Panc1 (cell line): Measurements from ENCODE around the gene CYGB. TPM values are rescaled to one million over a fixed set of nuclear protein-coding genes. Genes with fewer than 3 reads are reported as not detected.

Experiments
- ATAC-seq: fragments of 200-7000 bp; cut with Tn5 transposase; 2 replicates; pipeline ENCODE4 v1.9.1; 2020; ENCODE audit warnings: mild to moderate bottlenecking, moderate library complexity
- BruUV-seq: library from RNA; stranded (reverse); fragments of 400-500 nt; replicated peaks from 2 replicates; lab custom pipeline; 2021; lab: Mats Ljungman, UMichigan
- CTCF ChIA-PET: fragments of 300-600 bp; sonication (Branson Sonifier 250); formaldehyde crosslinking; loops from one replicate; lab custom pipeline; 2022; ENCODE audit warnings: antibody characterized with exemption; lab: Charles Lee
- POLR2A ChIA-PET: fragments of 300-600 bp; sonication (Branson Sonifier 250); formaldehyde crosslinking; loops from one replicate; lab custom pipeline; 2022; ENCODE audit warnings: antibody characterized with exemption; lab: Charles Lee
- DNase-seq: peaks from one replicate; pipeline ENCODE4 v3.0.0-alpha.2; 2010; ENCODE audit warnings: low read depth, low spot score
- H3K27ac ChIP-seq: 2 replicates; pipeline ENCODE4 v1.5.1; 2011; ENCODE audit warnings: mild to moderate bottlenecking, low read length, inconsistent platforms
- H3K27me3 ChIP-seq: fragments of 200-500 bp; sonication (Bioruptor generic); 2 replicates; pipeline ENCODE4 v1.6.0; 2014; ENCODE audit warnings: low read length, inconsistent platforms; ENCODE audit not compliant: control insufficient read depth, insufficient read depth
- H3K36me3 ChIP-seq: fragments of 200-500 bp; sonication (Bioruptor generic); 2 replicates; pipeline ENCODE4 v1.5.1; 2014; ENCODE audit warnings: inconsistent platforms, mild to moderate bottlenecking, low read length, moderate library complexity; ENCODE audit not compliant: control insufficient read depth, insufficient read depth
- H3K4me1 ChIP-seq: 2 replicates; pipeline ENCODE4 v1.5.1; 2011; ENCODE audit warnings: inconsistent platforms, mild to moderate bottlenecking, low read length, moderate library complexity; ENCODE audit not compliant: control insufficient read depth, insufficient read depth
- H3K4me3 ChIP-seq, 2 experiments: 2 replicates each; pipeline ENCODE4 v1.5.1; 2011 to 2012; ENCODE audit warnings: low read depth in 2 of 2, low read length in 2 of 2, mild to moderate bottlenecking in 2 of 2, inconsistent platforms in 1 of 2, moderate library complexity in 1 of 2
- H3K9me3 ChIP-seq: fragments of 200-500 bp; sonication (Bioruptor generic); 2 replicates; pipeline ENCODE4 v1.5.1; 2014; ENCODE audit warnings: low read depth, mild to moderate bottlenecking, inconsistent platforms, low read length, moderate library complexity; ENCODE audit not compliant: control insufficient read depth, insufficient read depth
- POLR2AphosphoS5 ChIP-seq: IDR thresholded peaks from 2 replicates; pipeline ENCODE4 v1.6.1; 2012; ENCODE audit warnings: mild to moderate bottlenecking, low read depth, low read length, moderate library complexity
- REST ChIP-seq, 2 experiments: IDR thresholded peaks; 2 replicates each; pipeline ENCODE4 v1.6.1; 2011 to 2012; ENCODE audit warnings: low read depth in 2 of 2, control low read depth in 1 of 2, low read length in 1 of 2, mild to moderate bottlenecking in 1 of 2, moderate library complexity in 1 of 2; ENCODE audit not compliant: insufficient read depth in 1 of 2
- SIN3A ChIP-seq: IDR thresholded peaks from 2 replicates; pipeline ENCODE4 v1.6.1; 2012; ENCODE audit warnings: low read depth, mild to moderate bottlenecking, low read length, moderate library complexity, borderline replicate concordance; ENCODE audit not compliant: insufficient read depth
- TCF7L2 ChIP-seq: IDR thresholded peaks from 2 replicates; pipeline ENCODE4 v1.6.1; 2011; ENCODE audit warnings: mild to moderate bottlenecking, low read depth, low read length, inconsistent platforms
- in situ Hi-C: cut with HindIII; loops from 2 replicates; pipeline ENCODE4 v1.10.0; 2016; ENCODE audit warnings: low sequenced_read_pairs, low pct_unique_long_range_greater_than_20kb
- intact Hi-C: fragments of 100-400 bp; cut with micrococcal nuclease; formaldehyde crosslinking; loops from one replicate; pipeline ENCODE4 v1.10.0; 2022; ENCODE audit not compliant: unreplicated experiment
- total RNA-seq: library from RNA; stranded (reverse); gene quantifications from one replicate; pipeline ENCODE4 v1.2.1, GENCODE V29; 2021; ENCODE audit not compliant: unreplicated experiment
- TF ChIP-seq, protein P1 (sequence below): fragments of 450-650 bp; IDR thresholded peaks from 2 replicates; pipeline ENCODE4 v1.5.1; 2017; ENCODE audit warnings: mild to moderate bottlenecking

The CYGB gene
- total RNA-seq, 1 experiment from 2014 or later, result 6.0 TPM

GRCh38 chr17:76569607-76570279, 32.2 kb upstream of the CYGB start:
- ATAC-seq (peak; percentile 77), DNase-seq (no peak)
- CTCF ChIA-PET, result interaction anchor here (0.6 kb wide), 1 partner anchor 15 kb away, joined by 4 read pairs; no protein-coding TSS in a partner anchor
- in situ Hi-C loops, result no loop called here
- Histone ChIP-seq H3K27me3 (no peaks in the 10 kb centered on the region), H3K36me3 (no peaks in the 10 kb centered on the region; the same call in 1 of the 2 replicates), H3K4me1 (peaks cover 54% of the 10 kb centered on the region), H3K9me3 (no peaks in the 10 kb centered on the region), H3K27ac (peak overlapping the region; percentile 85), H3K4me3 (no peak overlapping the region)
- intact Hi-C loops, result loop anchor here (10.0 kb wide), 1 partner anchor 55 kb away; no protein-coding TSS in a partner anchor
- BruUV-seq, result no TSS peak
- TF ChIP-seq POLR2AphosphoS5 (peak; percentile 28; the same call in 1 of the 2 replicates), TCF7L2 (peak; percentile 78), REST (IDR thresholded peaks at IDR 0.05; ENCODE audit: insufficient read depth in 1 of 2, low read depth in 2 of 2, low read length in 1 of 2) (no peak)
- POLR2A ChIA-PET, result interaction anchor here (0.6 kb wide), 2 partner anchors 13 to 416 kb away, joined by 5 to 6 read pairs; no protein-coding TSS in a partner anchor

- no peaks in the 10 kb centered on the region for H3K27me3 ChIP-seq
- intact Hi-C loops, result loop anchor here (10.0 kb wide), 1 partner anchor 56 kb away; no protein-coding TSS in a partner anchor
- TF ChIP-seq, protein P1, sequence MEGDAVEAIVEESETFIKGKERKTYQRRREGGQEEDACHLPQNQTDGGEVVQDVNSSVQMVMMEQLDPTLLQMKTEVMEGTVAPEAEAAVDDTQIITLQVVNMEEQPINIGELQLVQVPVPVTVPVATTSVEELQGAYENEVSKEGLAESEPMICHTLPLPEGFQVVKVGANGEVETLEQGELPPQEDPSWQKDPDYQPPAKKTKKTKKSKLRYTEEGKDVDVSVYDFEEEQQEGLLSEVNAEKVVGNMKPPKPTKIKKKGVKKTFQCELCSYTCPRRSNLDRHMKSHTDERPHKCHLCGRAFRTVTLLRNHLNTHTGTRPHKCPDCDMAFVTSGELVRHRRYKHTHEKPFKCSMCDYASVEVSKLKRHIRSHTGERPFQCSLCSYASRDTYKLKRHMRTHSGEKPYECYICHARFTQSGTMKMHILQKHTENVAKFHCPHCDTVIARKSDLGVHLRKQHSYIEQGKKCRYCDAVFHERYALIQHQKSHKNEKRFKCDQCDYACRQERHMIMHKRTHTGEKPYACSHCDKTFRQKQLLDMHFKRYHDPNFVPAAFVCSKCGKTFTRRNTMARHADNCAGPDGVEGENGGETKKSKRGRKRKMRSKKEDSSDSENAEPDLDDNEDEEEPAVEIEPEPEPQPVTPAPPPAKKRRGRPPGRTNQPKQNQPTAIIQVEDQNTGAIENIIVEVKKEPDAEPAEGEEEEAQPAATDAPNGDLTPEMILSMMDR, result no peak
- TF ChIP-seq REST (IDR thresholded peaks at IDR 0.05; ENCODE audit: insufficient read depth in 1 of 2, low read depth in 2 of 2, low read length in 1 of 2) (no peak), SIN3A (no peak)
- ATAC-seq (no peak), DNase-seq (no peak)
- no peak overlapping the region for H3K4me3 ChIP-seq
- in situ Hi-C loops, result no loop called here
- ChIA-PET CTCF (interaction anchor here (1.4 kb wide), 1 partner anchor 55 kb away, joined by 5 read pairs; no protein-coding TSS in a partner anchor), POLR2A (no interaction called here)
- H3K9me3 ChIP-seq, result no peaks in the 10 kb centered on the region
- H3K27ac ChIP-seq, result peak overlapping the region; percentile 85
- H3K36me3 ChIP-seq, result no peaks in the 10 kb centered on the region; the same call in 1 of the 2 replicates
- peaks cover 56% of the 10 kb centered on the region for H3K4me1 ChIP-seq
- BruUV-seq, result no TSS peak
These were observed 31.3 kb upstream of the CYGB start for GRCh38 chr17:76568811-76569221.
